Testis (tissue), 3 donors: ENCODE measurements around the gene EMX2. TPM values are rescaled to one million over a fixed set of nuclear protein-coding genes. Genes with fewer than 3 reads are reported as not detected.

Experiments used
- DNase-seq: peaks from one replicate; pipeline ENCODE4 v3.0.0-alpha.2; 2019
- H3K27ac ChIP-seq, 2 donors: fragments of 200-600 bp; sonication (generic); one replicate each; pipeline ENCODE4 v1.5.1; 2019
- H3K27me3 ChIP-seq: fragments of 200-600 bp; sonication (generic); one replicate; pipeline ENCODE4 v1.5.1; 2019
- H3K36me3 ChIP-seq: fragments of 200-600 bp; sonication (generic); one replicate; pipeline ENCODE4 v1.5.1; 2017; ENCODE audit warnings: low read depth; ENCODE audit errors: missing control alignments
- H3K4me1 ChIP-seq: fragments of 200-600 bp; sonication (generic); one replicate; pipeline ENCODE4 v1.5.1; 2019
- H3K4me3 ChIP-seq, 2 donors: fragments of 200-600 bp; sonication (generic); one replicate each; pipeline ENCODE4 v1.5.1; 2017 to 2019
- H3K9me3 ChIP-seq: fragments of 200-600 bp; sonication (generic); one replicate; pipeline ENCODE4 v1.5.1; 2017
- POLR2A ChIP-seq: fragments of 450-650 bp; IDR thresholded peaks from one replicate; pipeline ENCODE4 v1.6.1; 2017; ENCODE audit warnings: antibody characterized with exemption, mild to moderate bottlenecking, moderate library complexity
- WGBS, 2 donors: methylation state at CpG; one replicate each; pipeline ENCODE4 v1.1.5; 2018; 5-methylcytosine and 5-hydroxymethylcytosine counted together
- intact Hi-C: fragments of 100-400 bp; cut with DNase I; formaldehyde crosslinking; loops from one replicate; pipeline ENCODE4 v1.15.1; 2023; ENCODE audit warnings: low total_unique reads
- polyA plus RNA-seq: library from polyadenylated mRNA; stranded (reverse); fragments of 350-450 nt; fragmentation: Illumina TruSeq; extraction: RNeasy Lipid Tissue Mini Kit (QIAGEN cat#74804); gene quantifications from one replicate; pipeline ENCODE4 v1.2.3, GENCODE V29; 2014; ENCODE audit warnings: low read depth, low replicate concordance; ENCODE audit not compliant: insufficient read depth
- total RNA-seq, 2 donors: library from RNA; depleted of rRNA; stranded (reverse); fragments of >200 nt; gene quantifications; one replicate each; pipeline ENCODE4 v1.2.3, GENCODE V29; 2016
- TF ChIP-seq, protein P1 (sequence below), 3 experiments: fragments of 450-650 bp in 2 of 3; fragments of 200-600 bp in 1 of 3; sonication (generic) in 1 of 3; IDR thresholded peaks; one replicate each; pipeline ENCODE4 v1.5.1; 2016 to 2019; ENCODE audit warnings: antibody characterized with exemption in 3 of 3, mild to moderate bottlenecking in 2 of 3, moderate library complexity in 1 of 3

Gene EMX2
- total and polyA plus RNA-seq, 3 donors from 2014 or later: 1.5 to 6.9 (median 1.9) TPM

DNA sequence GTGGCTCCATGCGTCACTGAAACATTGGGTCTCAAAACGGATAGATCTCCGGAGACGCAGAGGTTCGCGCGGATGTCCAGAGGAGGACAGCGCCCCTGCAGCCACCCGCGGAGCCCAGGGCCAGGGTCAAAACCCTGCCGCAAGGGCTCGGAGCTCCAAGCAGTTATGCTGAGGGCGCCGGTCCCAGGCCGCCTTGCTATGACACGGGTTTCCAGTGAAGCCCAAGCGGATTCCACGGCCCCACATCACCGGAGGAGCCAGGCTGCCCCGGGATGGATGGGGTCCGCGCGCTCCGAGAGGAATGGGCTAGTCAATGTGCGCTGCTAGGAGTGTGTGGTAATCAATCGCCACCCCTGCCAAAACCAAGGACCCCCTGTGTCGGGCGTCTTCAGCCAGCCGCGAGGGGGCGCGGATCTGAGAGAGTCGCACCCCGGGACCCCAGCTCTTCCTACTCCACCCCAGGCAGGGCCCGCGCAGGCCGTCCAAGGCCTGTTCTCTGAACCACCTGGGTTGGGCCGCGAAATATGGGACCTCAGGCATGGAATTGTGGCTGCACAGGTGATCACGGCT is 5.6 kb upstream of the EMX2 start:
- Histone ChIP-seq H3K27ac (no peak overlapping the region), H3K4me1 (peaks cover 15% of the 10 kb centered on the region), H3K27me3 (peaks cover 2% of the 10 kb centered on the region), H3K36me3 (no peaks in the 10 kb centered on the region), H3K4me3 (peak overlapping the region in 1 of 2 donors; percentile 8), H3K9me3 (no peaks in the 10 kb centered on the region)
- 0 to 54% methylated on average over 1 to 38 of the region's 40 CpGs for WGBS, 2 donors
- DNase-seq: no peak
- intact Hi-C loops: loop anchor here (10.0 kb wide), 1 partner anchor 708 kb away; no protein-coding TSS in a partner anchor
- no peak for TF ChIP-seq POLR2A
- TF ChIP-seq, protein P1, sequence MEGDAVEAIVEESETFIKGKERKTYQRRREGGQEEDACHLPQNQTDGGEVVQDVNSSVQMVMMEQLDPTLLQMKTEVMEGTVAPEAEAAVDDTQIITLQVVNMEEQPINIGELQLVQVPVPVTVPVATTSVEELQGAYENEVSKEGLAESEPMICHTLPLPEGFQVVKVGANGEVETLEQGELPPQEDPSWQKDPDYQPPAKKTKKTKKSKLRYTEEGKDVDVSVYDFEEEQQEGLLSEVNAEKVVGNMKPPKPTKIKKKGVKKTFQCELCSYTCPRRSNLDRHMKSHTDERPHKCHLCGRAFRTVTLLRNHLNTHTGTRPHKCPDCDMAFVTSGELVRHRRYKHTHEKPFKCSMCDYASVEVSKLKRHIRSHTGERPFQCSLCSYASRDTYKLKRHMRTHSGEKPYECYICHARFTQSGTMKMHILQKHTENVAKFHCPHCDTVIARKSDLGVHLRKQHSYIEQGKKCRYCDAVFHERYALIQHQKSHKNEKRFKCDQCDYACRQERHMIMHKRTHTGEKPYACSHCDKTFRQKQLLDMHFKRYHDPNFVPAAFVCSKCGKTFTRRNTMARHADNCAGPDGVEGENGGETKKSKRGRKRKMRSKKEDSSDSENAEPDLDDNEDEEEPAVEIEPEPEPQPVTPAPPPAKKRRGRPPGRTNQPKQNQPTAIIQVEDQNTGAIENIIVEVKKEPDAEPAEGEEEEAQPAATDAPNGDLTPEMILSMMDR (IDR thresholded peaks at IDR 0.05): no peak

DNA sequence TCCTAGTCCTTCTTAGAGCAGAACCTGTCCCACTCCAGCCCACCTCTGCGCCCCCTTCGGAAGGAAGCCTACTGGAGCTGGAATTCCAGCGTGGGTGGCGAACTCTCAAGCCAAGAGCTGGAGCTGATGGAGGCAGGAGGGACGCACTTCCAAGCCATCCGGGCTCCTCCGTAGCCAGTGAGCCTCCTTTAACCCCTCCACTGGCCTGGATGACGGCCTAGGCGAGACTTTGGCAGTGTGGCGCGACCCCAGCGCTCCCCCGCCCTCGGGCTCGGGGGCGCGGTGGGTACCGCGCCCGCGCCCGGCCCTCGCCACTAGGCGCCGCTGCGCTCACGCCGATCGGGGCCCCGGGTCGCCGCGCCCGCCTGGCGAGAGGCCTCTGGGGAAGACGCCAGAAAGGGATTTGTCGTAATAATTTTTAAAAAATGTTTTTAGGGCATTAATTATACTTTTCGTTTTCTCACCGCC is 5.1 kb upstream of the EMX2 start:
- WGBS, 2 donors: 0 to 1% methylated on average over 15 to 32 of the region's 39 CpGs
- peaks cover 15% of the 10 kb centered on the region for H3K4me1 ChIP-seq
- no peaks in the 10 kb centered on the region for H3K36me3 ChIP-seq
- H3K9me3 ChIP-seq: no peaks in the 10 kb centered on the region
- H3K27ac ChIP-seq: peak overlapping the region in 1 of 2 donors; percentile 68
- intact Hi-C loops: loop anchor here (10.0 kb wide), 1 partner anchor 707 kb away; no protein-coding TSS in a partner anchor
- TF ChIP-seq, protein P1 (IDR thresholded peaks at IDR 0.05): peak; percentile 52 to 85 (median 64)
- TF ChIP-seq POLR2A: no peak
- DNase-seq: no peak
- peaks cover 4% of the 10 kb centered on the region for H3K27me3 ChIP-seq
- peak overlapping the region; percentile 8 to 24 for H3K4me3 ChIP-seq

DNA sequence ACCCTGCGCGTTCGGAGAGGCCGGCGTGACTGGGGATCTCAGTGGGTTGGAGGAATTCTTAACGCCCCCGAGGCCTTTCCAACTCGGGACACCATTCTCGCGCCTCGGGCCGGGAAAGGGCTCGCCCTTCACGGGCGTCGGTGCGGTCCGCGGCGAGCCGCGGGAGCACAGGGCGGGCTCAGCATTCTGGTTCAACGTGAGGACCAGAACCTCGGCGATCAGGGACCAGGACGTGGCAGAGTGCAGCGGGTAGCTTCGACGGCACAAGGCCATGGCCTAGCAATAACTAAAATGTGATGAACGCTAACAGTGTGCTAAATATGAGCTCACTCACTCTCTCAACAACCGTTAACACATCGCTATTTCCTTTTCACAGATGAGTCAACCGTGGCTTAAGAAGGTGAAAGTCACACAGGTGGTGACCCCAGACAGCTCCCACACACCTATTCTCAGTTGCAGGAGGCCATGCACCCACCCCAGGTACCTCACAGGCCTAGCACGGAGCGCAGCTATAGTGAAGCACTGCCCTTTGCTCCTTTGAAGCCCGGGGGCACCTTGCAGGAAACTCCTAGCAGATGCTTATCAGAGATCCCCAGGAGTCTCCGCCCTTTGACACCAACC is 4.5 kb upstream of the EMX2 start:
- DNase-seq: no peak
- 11 to 29% methylated on average over 15 to 38 of the region's 38 CpGs for WGBS, 2 donors
- no peaks in the 10 kb centered on the region for H3K9me3 ChIP-seq
- peak overlapping the region in 1 of 2 donors; percentile 68 for H3K27ac ChIP-seq
- H3K36me3 ChIP-seq: no peaks in the 10 kb centered on the region
- peaks cover 4% of the 10 kb centered on the region for H3K27me3 ChIP-seq
- intact Hi-C loops: loop anchor here (10.0 kb wide), 1 partner anchor 707 kb away; no protein-coding TSS in a partner anchor
- H3K4me3 ChIP-seq: peak overlapping the region; percentile 8 to 24
- TF ChIP-seq, protein P1 (IDR thresholded peaks at IDR 0.05): no peak
- no peak for TF ChIP-seq POLR2A
- peaks cover 15% of the 10 kb centered on the region for H3K4me1 ChIP-seq

DNA sequence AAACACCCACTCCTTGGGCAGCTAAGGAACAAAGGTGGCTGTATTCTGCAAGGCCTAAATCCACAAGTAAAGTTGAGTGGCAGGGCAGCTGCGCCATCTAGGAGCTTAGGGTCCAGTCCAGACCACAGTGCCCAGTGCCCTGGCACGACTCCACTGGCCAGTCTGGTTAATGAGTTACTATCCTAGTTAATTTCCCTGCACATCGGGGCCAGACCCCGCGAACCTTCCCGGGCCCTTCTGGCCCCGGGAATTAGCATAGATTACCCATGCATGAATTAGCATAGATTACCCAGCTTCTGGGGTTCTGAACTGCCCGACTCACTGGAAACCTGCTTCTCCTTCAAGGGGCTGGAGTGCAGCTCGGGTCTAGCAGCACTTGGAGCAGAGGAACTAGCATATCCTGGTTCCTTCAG is 3.2 kb upstream of the EMX2 start:
- Histone ChIP-seq H3K4me3 (no peak overlapping the region), H3K27ac (no peak overlapping the region), H3K4me1 (peaks cover 15% of the 10 kb centered on the region), H3K27me3 (peaks cover 4% of the 10 kb centered on the region), H3K36me3 (no peaks in the 10 kb centered on the region), H3K9me3 (no peaks in the 10 kb centered on the region)
- intact Hi-C loops: loop anchor here (10.0 kb wide), 1 partner anchor 705 kb away; no protein-coding TSS in a partner anchor
- no peak for DNase-seq
- no peak for TF ChIP-seq POLR2A
- TF ChIP-seq, protein P1 (IDR thresholded peaks at IDR 0.05): no peak
- WGBS, 2 donors: 68% methylated on average over 9 of the region's 9 CpGs; no CpG with 5 or more reads in 1 of the 2 donors
